Kidney glomerular epithelial cell (primary cell): ENCODE results near the gene ATP2A3.

Source experiments
- DNase-seq: peaks from one replicate; lab custom pipeline; 2025; lab: John Stamatoyannopoulos, UW

The ATP2A3 gene

DNA sequence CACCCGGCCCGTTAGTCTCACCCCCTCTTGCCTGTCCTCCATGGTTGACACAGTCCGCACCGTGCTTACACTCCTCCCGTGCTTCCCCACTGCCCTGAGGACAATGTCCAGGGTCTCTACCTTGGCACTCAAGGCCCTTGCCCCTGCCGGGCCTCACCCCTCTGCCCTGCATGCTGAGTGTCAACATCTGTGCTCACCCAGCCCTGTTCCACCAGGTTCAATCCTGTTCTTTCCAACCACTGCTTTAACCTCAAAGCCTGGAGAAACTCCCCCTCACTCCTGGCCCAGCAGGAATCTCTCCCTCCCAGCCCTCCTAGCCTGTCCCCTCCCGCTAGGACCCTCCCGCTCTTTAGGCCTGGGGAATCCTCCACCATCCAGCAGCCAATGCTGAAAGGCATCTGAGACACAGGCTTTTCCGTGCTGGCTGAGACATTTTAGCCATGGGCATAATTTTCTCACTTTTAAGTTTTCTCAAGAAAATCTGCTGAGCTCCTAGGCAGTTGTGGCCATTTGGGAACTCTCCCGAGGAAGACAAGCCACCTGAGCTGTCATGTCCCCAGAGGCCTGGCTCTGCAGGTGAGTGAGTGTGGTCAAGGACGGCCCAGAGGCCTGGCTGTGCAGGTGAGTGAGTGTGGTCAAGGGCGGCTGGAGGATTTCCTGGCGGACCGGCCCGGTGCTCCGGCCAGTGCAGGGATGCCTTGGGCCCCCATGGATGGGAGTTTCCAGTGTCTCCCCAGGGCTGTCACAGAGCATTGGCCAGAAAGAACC, 37.2 kb downstream of the ATP2A3 start:
- no peak for DNase-seq

GRCh38 chr17:3925684-3926485, 38.4 kb downstream of the ATP2A3 start:
- no peak for DNase-seq

DNA sequence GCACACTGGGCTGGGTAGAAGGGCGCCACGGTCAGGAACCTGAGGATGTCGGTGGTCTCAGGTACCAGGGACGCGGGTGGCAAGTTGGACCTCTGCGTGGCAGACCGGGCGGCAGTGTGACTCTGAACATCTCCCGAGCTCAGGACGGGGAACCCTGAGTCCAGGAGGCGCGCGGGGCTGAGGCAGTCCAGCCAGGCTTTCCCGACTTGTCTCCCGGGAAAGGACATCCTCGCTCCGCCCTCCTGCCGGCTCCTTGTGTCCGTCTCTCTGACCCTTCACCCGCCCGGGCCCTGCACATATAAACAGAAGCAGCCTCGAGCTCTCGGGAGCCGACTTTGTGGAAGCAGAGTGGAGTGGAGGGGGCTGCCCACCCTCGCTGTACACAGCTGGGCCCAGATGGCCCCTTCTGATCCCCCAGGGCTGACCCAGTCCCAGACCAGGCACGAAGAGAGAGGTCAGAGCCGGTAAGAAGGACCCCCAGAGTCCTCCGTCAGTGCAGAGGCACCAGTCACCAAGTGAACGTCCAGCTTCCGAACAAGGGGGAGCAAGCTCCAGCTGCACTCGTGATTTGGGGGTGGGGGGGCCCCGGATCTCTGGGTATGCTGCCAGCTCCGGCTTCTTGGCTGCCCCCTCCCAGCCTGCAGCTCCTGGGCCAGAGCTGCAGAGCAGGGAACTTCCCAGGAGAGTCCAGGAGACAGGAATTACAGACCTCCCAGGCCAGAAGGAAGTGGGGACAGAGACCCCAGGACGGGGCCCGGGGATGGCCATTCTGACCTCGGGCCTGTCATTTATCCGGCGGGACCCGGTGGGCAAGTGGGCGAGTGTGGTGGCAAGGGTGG, 39.5 kb downstream of the ATP2A3 start:
- DNase-seq: no peak

DNA sequence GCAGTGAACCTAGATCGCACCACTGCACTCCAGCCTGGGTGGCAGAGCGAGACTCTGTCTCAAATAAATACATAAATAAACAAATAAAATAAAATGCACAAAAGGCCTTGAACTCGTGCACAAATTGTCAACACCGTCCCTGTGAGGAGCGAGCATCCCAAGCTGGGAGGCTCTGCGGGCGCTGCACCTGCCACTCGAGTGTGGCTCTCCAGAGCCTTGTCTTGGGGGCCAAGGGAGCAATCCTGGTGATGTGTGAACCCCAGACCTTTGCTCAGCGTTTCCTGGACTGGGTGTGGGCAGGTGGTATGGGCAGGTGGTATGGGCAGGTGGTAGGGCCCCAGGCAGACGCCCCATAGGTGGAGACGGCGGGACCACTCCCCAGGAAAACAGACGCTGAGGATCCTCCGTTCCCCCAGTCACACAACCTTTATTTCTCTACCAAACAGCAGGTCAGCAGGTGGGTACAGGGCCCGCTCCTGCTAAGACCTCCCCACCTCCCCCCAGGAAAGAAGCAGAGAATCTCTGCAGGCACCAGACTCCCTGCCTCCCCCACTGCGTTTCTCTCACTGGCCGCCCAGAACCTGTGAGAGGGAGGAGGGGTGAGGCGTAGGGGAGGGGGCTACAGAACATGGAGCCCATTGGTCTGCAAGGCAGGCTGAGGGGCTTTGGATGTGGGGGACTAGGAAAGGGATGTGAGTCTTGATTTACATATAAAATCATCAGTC, 40.6 kb downstream of the ATP2A3 start:
- no peak for DNase-seq

DNA sequence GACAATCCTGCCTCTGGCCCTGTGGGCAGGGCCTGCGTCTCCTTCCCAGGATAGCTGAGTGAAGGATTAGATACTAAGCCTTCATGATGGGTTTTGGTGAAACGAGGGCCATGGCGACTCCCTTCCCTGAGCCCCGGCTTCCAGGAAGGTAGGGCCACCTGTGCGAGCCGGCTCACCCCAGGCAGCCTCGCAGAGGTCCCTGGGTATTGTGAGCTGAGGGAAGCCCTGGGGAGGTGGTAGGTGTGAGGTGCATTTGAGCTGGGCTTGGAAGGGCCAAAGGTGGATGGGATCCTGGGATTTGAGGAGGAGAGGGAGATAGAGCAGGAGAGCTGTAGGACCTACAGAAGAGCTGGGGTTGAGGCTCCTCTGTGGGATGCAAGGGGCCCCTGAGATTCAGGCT, 41.5 kb downstream of the ATP2A3 start:
- DNase-seq: no peak

DNA sequence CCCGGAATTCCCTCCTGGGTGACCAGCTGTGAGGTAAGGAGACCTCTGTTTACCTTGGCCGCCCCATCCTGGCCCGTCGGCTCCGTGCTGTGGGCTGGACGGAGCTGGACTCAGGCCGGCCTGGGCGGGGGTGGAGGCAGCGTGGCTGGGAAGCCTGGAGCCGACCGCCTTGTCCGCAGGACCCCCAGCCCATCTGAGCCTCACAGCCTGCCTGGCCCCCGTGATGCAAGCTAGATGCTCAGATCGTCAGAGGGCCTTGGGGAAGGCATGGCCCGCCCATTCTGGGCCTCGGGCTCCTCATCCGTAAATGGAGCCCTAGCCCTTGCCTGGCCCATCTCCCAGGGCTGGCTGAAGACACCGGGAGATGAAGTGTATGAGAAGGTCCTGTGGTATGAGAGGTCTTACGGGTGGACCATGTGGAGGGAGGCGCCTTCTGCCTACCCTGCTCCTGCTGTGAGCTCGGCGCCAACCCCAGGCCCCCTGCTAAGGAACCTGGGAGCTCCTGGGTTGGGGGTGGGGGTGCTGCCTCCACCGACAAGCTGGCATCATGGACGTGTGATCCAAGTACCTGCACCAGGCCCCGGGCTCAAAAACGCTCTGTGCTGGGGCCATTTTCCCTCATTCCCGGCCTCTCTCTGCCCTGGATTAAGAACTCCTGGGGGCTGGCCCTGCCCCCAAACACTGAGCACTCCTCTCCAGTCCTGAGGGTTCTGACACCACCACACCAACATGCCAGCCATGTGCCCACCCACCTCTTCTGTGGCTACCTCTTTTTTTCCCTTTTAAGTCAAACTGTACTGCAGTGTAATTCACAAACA, 42.5 kb downstream of the ATP2A3 start:
- DNase-seq: no peak

GRCh38 chr17:3921006-3921405, 43.2 kb downstream of the ATP2A3 start:
- peak; percentile 2 for DNase-seq

DNA sequence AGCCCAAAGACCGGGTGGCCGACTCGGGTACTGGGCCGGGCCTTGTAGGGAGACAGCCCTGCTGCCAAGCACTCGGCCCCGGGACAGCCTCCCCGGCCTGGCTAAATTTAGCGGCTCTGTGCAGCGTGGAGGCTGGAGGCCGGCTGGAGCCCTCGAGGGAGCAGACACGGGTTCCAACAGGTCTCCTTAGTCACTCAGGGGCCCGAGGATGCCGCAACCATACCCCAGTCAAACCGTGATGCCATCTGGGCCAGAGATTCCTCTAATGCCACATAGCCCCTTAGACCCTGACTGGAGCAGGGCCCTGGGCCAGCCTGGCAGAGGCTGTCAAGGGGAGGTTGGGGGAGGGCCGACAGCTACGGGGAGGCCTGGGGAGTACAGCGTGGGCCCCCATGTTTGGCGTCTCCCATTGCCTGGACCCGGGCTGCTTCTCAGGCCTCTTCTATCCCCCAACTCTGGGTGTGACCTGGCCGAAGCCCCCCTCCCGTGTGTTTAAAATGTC, 45.1 kb downstream of the ATP2A3 start:
- DNase-seq: no peak

GRCh38 chr17:3918372-3919122, 45.7 kb downstream of the ATP2A3 start:
- DNase-seq: no peak

DNA sequence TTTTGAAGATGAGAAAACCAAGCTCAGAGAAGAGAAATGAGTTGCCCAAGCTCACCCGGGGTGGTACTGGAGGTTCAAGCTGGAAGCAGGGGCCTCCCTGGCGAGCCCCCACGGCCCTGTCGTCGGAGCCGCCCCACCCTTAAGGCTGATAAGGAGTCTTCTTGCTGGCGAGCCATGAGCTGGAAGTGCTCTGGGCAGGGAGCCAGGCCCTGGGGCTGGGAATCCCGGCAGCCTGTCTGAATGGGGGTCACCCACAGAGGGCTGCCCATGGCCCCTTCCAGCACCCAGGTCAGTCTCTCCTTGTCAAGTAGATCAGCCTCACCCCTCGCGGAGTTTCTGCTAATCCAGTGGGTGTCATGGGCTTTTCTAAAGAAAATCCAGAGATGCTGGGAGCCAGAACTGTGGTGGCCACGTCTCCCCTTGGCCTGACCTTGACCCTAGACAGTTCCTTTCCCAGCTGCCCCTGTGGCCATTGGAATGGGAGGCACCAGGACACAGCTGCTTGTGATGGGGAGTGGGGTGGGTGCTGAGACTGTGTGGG, 46.8 kb downstream of the ATP2A3 start:
- DNase-seq: no peak

DNA sequence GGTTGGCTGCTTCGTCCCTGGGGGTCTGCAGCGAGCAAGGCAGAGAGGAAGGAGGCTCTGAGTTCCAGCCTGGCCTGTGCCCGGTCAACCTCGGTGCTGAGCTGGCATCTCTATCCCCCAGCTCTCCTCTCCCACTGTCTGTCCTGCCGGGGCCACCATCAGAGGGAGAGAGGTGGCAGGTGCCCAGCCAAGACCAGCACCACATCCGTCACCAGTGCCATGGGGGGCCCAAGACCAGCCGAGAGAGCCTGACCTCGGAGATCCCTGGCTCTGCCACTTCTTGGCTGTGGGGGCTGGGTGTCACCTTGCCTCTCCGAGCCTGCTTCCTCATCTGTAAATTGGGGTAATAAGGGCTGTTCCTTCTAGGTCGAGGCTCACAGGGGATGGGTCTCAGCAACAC, 47.4 kb downstream of the ATP2A3 start:
- no peak for DNase-seq

DNA sequence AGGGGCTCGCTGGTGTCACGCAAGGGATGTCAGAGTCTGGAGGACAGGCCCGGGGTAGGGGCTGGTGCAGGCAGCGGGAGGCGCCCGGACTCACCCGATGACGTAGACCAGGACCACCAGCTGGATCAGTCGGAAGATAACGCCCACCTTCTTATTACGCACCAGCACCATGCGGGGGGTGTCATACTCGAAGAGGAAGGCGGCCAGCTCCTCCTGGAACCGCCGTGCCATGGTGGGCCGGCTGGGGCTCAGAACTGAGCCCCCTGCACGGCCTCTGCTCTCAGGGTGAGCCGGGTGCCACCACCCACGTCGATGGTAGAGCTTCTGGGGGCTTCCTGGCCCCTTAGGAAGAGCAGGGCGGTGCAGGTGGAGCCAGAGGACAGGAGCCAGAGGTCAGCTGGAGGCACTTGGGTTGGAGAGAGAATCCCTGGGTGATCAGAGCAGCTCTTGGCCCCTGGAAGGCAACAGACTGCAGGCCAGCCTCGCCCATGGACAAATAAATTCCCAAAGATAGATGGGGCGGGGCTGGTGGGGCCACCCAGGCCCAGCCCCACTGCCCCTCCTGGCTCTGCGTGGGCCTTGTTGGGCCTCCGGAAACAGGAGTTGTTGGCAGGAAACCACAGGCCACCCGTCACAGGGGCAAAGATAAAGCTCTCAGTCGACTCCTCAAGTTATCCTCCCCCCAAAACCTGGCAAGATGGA, 48.1 kb downstream of the ATP2A3 start, which contains the start of gene P2RX1:
Gene P2RX1 (minus strand): TSS at position 471 of the 702 bp plus-strand sequence. CDS start 240 bp downstream, at position 231.
- no peak for DNase-seq

DNA sequence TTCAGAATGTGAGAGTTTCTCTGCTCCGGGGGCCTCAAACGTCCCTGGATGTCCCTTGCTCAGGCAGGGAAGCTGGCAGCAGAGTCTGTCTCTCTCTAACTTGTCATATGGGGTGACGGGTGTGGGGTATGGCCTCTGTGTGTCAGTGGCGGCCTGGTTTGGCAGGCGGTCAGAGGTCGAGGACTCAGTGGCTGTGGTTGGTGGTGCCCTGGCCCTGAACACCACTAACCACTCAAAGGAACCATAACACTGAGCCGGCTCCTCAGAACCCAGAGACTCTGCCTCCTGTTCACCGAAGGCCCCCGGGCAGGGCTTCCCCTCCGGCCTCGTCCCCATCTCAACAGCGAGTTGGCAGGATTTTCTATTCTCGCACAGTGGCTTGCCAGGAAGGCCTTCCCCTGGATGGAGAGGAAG, 48.6 kb downstream of the ATP2A3 start:
- DNase-seq: no peak

- no peak for DNase-seq
Observed at GRCh38 chr17:3914312-3914670, 49.9 kb downstream of the ATP2A3 start.

GRCh38 chr17:3913531-3914311, 50.5 kb downstream of the ATP2A3 start:
- DNase-seq: peak; percentile 54

DNA sequence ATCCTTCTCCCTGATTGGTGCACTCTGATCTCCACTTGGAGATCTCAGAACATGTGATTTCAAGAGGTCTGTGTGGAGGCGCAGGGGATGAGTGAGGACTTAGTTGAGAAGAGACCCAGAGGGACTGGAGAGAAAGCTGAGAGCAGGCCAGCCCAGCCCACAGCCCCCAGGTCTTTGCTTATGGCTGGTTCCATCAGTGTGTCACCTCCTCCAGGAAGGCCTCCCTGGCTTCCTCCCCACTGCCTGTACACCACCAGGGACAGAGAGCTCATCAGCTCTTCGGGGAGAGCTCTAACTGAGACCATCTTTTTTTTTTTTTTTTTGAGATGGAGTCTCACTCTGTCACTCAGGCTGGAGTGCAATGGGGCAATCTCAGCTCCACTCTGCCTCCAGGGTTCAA, 51.4 kb downstream of the ATP2A3 start:
- DNase-seq: no peak

- DNase-seq: no peak
Observed at GRCh38 chr17:3911271-3912053, 52.8 kb downstream of the ATP2A3 start.
